HG03571 (cell line): Measurements from ENCODE around the gene DYNLRB2.

Source experiments
- ATAC-seq: cut with Tn5 transposase; IDR thresholded peaks from one replicate; pipeline ENCODE4 v1.9.1; 2021; ENCODE audit not compliant: unreplicated experiment

Gene DYNLRB2

GRCh38 chr16:80596507-80597207 is 55.9 kb downstream of the DYNLRB2 start:
- no peak for ATAC-seq

GRCh38 chr16:80599466-80599865 is 58.7 kb downstream of the DYNLRB2 start:
- no peak for ATAC-seq
